Osteocyte (in vitro differentiated cells): Measurements from ENCODE around the gene GIPC3. TPM values are rescaled to one million over a fixed set of nuclear protein-coding genes. Genes with fewer than 3 reads are reported as not detected.

Experiments
- total RNA-seq: library from RNA; stranded (reverse); gene quantifications from 2 replicates; pipeline ENCODE4 v1.2.1, GENCODE V29; 2021

GIPC3 gene
- total RNA-seq, 1 donor from 2014 or later = 0.67 TPM

Other genes with a start within 250 kb of the GIPC3 start
- gene NFIC, start 218.9 kb upstream of the GIPC3 start, total RNA-seq = 61.4 and 63.8 TPM in 2 replicates
- gene SMIM24, start 105.0 kb upstream of the GIPC3 start, total RNA-seq = not detected in 2 replicates
- not detected in 2 replicates for gene SMIM44, start 102.0 kb upstream of the GIPC3 start, total RNA-seq
- 10.0 and 10.8 TPM in 2 replicates for gene DOHH, start 84.8 kb upstream of the GIPC3 start, total RNA-seq
- gene FZR1, start 79.2 kb upstream of the GIPC3 start, total RNA-seq = 45.3 and 49.5 TPM in 2 replicates
- 0.73 and 0.97 TPM in 2 replicates for gene TEKTIP1, start 46.3 kb upstream of the GIPC3 start, total RNA-seq
- gene MFSD12, start 27.9 kb upstream of the GIPC3 start, total RNA-seq = 85.5 and 91.7 TPM in 2 replicates
- gene HMG20B, start 12.5 kb upstream of the GIPC3 start, total RNA-seq = 74.1 and 81.4 TPM in 2 replicates
- 0.30 TPM in 1 of 2 replicates, not detected in the other for gene TBXA2R, start 21.4 kb downstream of the GIPC3 start, total RNA-seq
- gene CACTIN, start 41.3 kb downstream of the GIPC3 start, total RNA-seq = 24.7 and 26.6 TPM in 2 replicates
- gene PIP5K1C, start 115.0 kb downstream of the GIPC3 start, total RNA-seq = 73.0 and 75.7 TPM in 2 replicates
- not detected in 2 replicates for gene TJP3, start 122.9 kb downstream of the GIPC3 start, total RNA-seq
- 21.6 and 24.7 TPM in 2 replicates for gene APBA3, start 176.2 kb downstream of the GIPC3 start, total RNA-seq
- gene MRPL54, start 177.2 kb downstream of the GIPC3 start, total RNA-seq = 43.8 and 53.2 TPM in 2 replicates
- not detected in 2 replicates for gene RAX2, start 186.8 kb downstream of the GIPC3 start, total RNA-seq
- not detected in 2 replicates for gene MATK, start 200.9 kb downstream of the GIPC3 start, total RNA-seq